ENCODE measurements around the gene MTMR12.
"Not testable (repeated sequence)": the region's sequence is repeated elsewhere in the genome, so short reads cannot be mapped to it uniquely, and the experiment has no call there.

The MTMR12 gene

DNA sequence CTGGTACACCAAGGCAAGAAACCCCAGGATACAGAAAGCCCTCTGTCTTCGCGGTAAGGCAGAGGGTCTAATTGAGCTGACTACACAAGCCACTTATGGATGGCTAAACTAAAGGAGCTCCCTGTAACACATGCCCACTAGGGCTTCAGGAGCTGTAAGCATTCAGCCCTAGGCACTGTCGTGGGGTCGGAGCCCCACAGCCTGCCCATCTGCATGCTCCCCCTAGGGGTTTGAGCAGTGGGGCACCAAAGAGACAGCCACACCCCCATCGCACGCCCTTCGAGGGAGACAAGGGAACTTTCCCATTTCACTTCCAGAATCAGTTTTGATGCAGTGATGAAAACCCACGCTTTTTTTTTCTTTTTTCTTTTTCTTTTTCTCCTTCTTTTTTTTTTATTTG lies 11.0 kb upstream of the MTMR12 start:
- TF ChIP-seq MYC (IDR thresholded peaks at IDR 0.05; ENCODE audit: low read depth, low read length) (no peak), POLR2A (IDR thresholded peaks at IDR 0.05; ENCODE audit: extremely low read depth, insufficient read length) (no peak)
- TF ChIP-seq, protein P1, sequence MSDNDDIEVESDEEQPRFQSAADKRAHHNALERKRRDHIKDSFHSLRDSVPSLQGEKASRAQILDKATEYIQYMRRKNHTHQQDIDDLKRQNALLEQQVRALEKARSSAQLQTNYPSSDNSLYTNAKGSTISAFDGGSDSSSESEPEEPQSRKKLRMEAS (IDR thresholded peaks at IDR 0.05; ENCODE audit: low read depth, low read length) = no peak
- TF ChIP-seq, protein P2, sequence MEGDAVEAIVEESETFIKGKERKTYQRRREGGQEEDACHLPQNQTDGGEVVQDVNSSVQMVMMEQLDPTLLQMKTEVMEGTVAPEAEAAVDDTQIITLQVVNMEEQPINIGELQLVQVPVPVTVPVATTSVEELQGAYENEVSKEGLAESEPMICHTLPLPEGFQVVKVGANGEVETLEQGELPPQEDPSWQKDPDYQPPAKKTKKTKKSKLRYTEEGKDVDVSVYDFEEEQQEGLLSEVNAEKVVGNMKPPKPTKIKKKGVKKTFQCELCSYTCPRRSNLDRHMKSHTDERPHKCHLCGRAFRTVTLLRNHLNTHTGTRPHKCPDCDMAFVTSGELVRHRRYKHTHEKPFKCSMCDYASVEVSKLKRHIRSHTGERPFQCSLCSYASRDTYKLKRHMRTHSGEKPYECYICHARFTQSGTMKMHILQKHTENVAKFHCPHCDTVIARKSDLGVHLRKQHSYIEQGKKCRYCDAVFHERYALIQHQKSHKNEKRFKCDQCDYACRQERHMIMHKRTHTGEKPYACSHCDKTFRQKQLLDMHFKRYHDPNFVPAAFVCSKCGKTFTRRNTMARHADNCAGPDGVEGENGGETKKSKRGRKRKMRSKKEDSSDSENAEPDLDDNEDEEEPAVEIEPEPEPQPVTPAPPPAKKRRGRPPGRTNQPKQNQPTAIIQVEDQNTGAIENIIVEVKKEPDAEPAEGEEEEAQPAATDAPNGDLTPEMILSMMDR (IDR thresholded peaks at IDR 0.05; ENCODE audit: low read depth, low read length) = no peak
- no peak overlapping the region for H3K4me3 ChIP-seq (ENCODE audit: low read depth, low read length)
- DNase-seq (ENCODE audit: low read depth) = no peak

- TF ChIP-seq, protein P2 (IDR thresholded peaks at IDR 0.05; ENCODE audit: low read depth, low read length) = no peak
- TF ChIP-seq, protein P1 (IDR thresholded peaks at IDR 0.05; ENCODE audit: low read depth, low read length) = no peak
- TF ChIP-seq MYC (IDR thresholded peaks at IDR 0.05; ENCODE audit: low read depth, low read length) (no peak), POLR2A (IDR thresholded peaks at IDR 0.05; ENCODE audit: extremely low read depth, insufficient read length) (no peak)
- no peak for DNase-seq (ENCODE audit: low read depth)
- no peak overlapping the region for H3K4me3 ChIP-seq (ENCODE audit: low read depth, low read length)
These were observed 10.1 kb upstream of the MTMR12 start for GRCh38 chr5:32322882-32323281.

- peak; percentile 45 for DNase-seq (ENCODE audit: low read depth)
- H3K4me3 ChIP-seq (ENCODE audit: low read depth, low read length) = not testable (repeated sequence)
These were observed 9.0 kb upstream of the MTMR12 start for GRCh38 chr5:32321787-32322186.

GRCh38 chr5:32320576-32320975 lies 7.8 kb upstream of the MTMR12 start:
- H3K4me3 ChIP-seq (ENCODE audit: low read depth, low read length) = no peak overlapping the region
- no peak for DNase-seq (ENCODE audit: low read depth)
- no peak for TF ChIP-seq POLR2A (IDR thresholded peaks at IDR 0.05; ENCODE audit: extremely low read depth, insufficient read length)

DNA sequence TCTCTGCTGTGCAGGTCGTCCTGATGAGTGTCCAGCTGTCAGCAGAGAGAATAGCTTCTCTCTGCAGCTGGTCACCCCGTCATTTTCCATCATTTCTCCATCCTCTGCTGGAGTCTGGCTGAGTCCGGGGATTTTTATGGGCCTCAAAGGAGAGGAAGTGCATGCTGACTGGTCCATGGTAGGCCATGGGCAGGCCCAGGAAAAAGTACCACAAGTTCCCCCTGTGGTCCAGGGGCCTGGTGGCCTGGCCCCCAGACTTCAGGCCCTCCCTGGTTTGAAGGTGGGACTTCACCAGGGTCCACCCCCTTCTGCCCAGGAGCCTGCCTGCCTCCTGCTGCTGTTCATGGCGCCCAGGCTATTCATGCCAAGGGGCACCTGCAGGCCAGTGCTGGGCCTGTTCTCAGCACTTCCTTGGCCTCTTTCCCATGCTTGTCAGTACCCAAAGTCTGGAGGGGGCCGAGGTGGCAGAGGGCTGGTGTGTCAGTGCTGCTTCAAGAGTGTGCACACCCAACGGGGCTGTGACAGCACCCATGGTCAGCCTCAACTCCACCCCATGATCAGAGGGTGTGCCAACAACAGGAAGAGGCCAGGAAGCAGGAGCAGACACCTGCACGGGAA lies 7.3 kb upstream of the MTMR12 start:
- TF ChIP-seq, protein P2 (IDR thresholded peaks at IDR 0.05; ENCODE audit: low read depth, low read length) = no peak
- TF ChIP-seq MYC (IDR thresholded peaks at IDR 0.05; ENCODE audit: low read depth, low read length) = no peak
- no peak for TF ChIP-seq POLR2A (IDR thresholded peaks at IDR 0.05; ENCODE audit: extremely low read depth, insufficient read length)
- TF ChIP-seq, protein P1 (IDR thresholded peaks at IDR 0.05; ENCODE audit: low read depth, low read length) = no peak
- no peak for DNase-seq (ENCODE audit: low read depth)
- H3K4me3 ChIP-seq (ENCODE audit: low read depth, low read length) = no peak overlapping the region

DNA sequence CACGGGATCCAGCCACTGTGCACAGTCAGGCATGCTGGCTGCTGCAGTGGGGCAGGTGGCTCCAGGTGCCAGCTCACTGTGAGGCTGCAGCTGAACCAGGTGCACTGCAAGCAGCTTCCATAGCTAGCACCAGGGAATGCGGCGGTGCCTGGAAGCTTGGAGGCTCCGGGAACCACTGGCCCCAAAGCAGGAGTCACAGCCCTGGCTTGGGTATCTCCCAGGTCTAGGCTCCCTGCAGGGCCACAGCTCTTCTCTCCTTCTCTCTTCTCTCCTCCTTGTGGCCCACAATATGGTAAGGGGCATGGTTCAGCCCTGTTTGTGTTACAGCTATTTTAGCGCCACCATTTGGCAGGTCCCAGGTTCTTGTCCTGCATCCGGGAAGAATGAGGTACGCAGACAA lies 6.7 kb upstream of the MTMR12 start:
- peak; percentile 32 for DNase-seq (ENCODE audit: low read depth)
- TF ChIP-seq, protein P2 (IDR thresholded peaks at IDR 0.05; ENCODE audit: low read depth, low read length) = no peak

GRCh38 chr5:32317041-32317440 lies 4.3 kb upstream of the MTMR12 start:
- H3K4me3 ChIP-seq (ENCODE audit: low read depth, low read length) = no peak overlapping the region
- no peak for DNase-seq (ENCODE audit: low read depth)
- TF ChIP-seq, protein P2 (IDR thresholded peaks at IDR 0.05; ENCODE audit: low read depth, low read length) = no peak
- TF ChIP-seq POLR2A (IDR thresholded peaks at IDR 0.05; ENCODE audit: extremely low read depth, insufficient read length) (no peak), MYC (IDR thresholded peaks at IDR 0.05; ENCODE audit: low read depth, low read length) (no peak)
- TF ChIP-seq, protein P1 (IDR thresholded peaks at IDR 0.05; ENCODE audit: low read depth, low read length) = no peak

More for the DNA sequence above, 6.7 kb upstream of the MTMR12 start:
- H3K4me3 ChIP-seq (ENCODE audit: low read depth, low read length) = no peak overlapping the region
